Right lobe of liver (tissue), 5 donors: ENCODE data around the gene PI3. TPM values are rescaled to one million over a fixed set of nuclear protein-coding genes. Genes with fewer than 3 reads are reported as not detected.

Experiments
- total RNA-seq, 6 experiments: library from RNA; depleted of rRNA in 2 of 6; stranded (reverse); fragments of >200 nt in 2 of 6; fragmentation: NEBNext Ultra II Directional in 3 of 6; extraction: Animal tissue kit (Norgen Biotek cat#: 25700) in 3 of 6; gene quantifications; one replicate each; pipeline versions ENCODE4 v1.1.0 to v1.2.4, GENCODE V29; 2016 to 2023
- donor health status: DM: no; HTN: no; CAD: no.
- donor health status: DM: no; HTN: no; CAD: no.
- donor health status: DM: no; HTN: yes; CAD: no.
- donor health status: DM: no; HTN: yes; CAD: no.

Gene PI3
- total RNA-seq, 6 experiments from 2014 or later, result not detected

Other genes starting within 250 kb of the PI3 start
- gene TOMM34, start 214.5 kb upstream of the PI3 start, total RNA-seq, result 10 to 100 TPM in 3 of 6 experiments, 1 to 10 TPM in 3; 6.7 to 17.7 (median 10.0) TPM
- 10 to 100 TPM in 5 of 6 experiments, 1 to 10 TPM in 1; 9.7 to 17.5 (median 13.4) TPM for gene STK4, start 208.4 kb upstream of the PI3 start, total RNA-seq
- gene KCNS1, start 73.8 kb upstream of the PI3 start, total RNA-seq, result under 1 TPM in 1 of 6 experiments, not detected in 5; 0.12 TPM
- gene WFDC5, start 59.7 kb upstream of the PI3 start, total RNA-seq, result not detected
- not detected for gene WFDC12, start 50.4 kb upstream of the PI3 start, total RNA-seq
- gene SEMG1, start 32.1 kb downstream of the PI3 start, total RNA-seq, result not detected
- gene SEMG2, start 46.5 kb downstream of the PI3 start, total RNA-seq, result not detected
- 100 to 1,000 TPM in 5 of 6 experiments, 10 to 100 TPM in 1; 51.9 to 197 (median 169) TPM for gene SLPI, start 79.7 kb downstream of the PI3 start, total RNA-seq
- gene RBPJL, start 131.9 kb downstream of the PI3 start, total RNA-seq, result not detected
- not detected for gene MATN4, start 133.4 kb downstream of the PI3 start, total RNA-seq
- gene SDC4, start 173.5 kb downstream of the PI3 start, total RNA-seq, result 100 to 1,000 TPM in 4 of 6 experiments, 10 to 100 TPM in 2; 84.3 to 373 (median 116) TPM
- gene SYS1, start 188.3 kb downstream of the PI3 start, total RNA-seq, result 10 to 100 TPM; 16.6 to 26.2 (median 20.8) TPM
- gene TP53TG5, start 203.4 kb downstream of the PI3 start, total RNA-seq, result not detected
- gene DBNDD2, start 233.4 kb downstream of the PI3 start, total RNA-seq, result 1 to 10 TPM; 2.3 to 5.3 (median 3.3) TPM
- gene PIGT, start 241.2 kb downstream of the PI3 start, total RNA-seq, result 10 to 100 TPM; 35.7 to 58.4 (median 40.5) TPM